HCT116 (cell line): ENCODE results near the gene ABCB8. TPM values are rescaled to one million over a fixed set of nuclear protein-coding genes. Genes with fewer than 3 reads are reported as not detected.

Experiments used
- ATAC-seq: fragments of 200-7000 bp; cut with Tn5 transposase; 2 replicates; pipeline ENCODE4 v1.9.1; 2020; ENCODE audit warnings: mild to moderate bottlenecking, moderate library complexity
- BruUV-seq: library from RNA; stranded (reverse); fragments of 400-500 nt; replicated peaks from 2 replicates; lab custom pipeline; 2021; lab: Mats Ljungman, UMichigan
- CTCF ChIA-PET: fragments of 300-600 bp; sonication (Branson Sonifier 250); formaldehyde crosslinking; loops from one replicate; lab custom pipeline; 2021; ENCODE audit warnings: antibody characterized with exemption; lab: Charles Lee
- POLR2A ChIA-PET: fragments of 300-600, 350-600 bp; sonication (Branson Sonifier 250); formaldehyde crosslinking; loops from one replicate; lab custom pipeline; 2021; ENCODE audit warnings: antibody characterized with exemption; lab: Charles Lee
- RAD21 ChIA-PET, 2 experiments: fragments of 300-600 bp; sonication (Branson Sonifier 250); formaldehyde crosslinking; loops; one replicate each; lab custom pipeline; 2023; ENCODE audit warnings: low total read pairs in 2 of 2; ENCODE audit not compliant: uncharacterized antibody in 2 of 2, unreplicated experiment in 2 of 2, low non-redundant PET in 1 of 2; lab: Charles Lee
- DNase-seq: peaks from one replicate; pipeline ENCODE4 v3.0.0-alpha.2; 2010; ENCODE audit warnings: low read depth, low spot score
- H2AFZ ChIP-seq: fragments of 200-600 bp; shearing (Covaris generic), sonication (generic); 2 replicates; pipeline ENCODE4 v1.6.1; 2017; ENCODE audit warnings: low read depth, mixed run types, mixed read lengths, antibody characterized with exemption, low read length; ENCODE audit not compliant: poor library complexity, severe bottlenecking
- H3K27ac ChIP-seq: 2 replicates; pipeline ENCODE4 v1.5.1; 2012; ENCODE audit warnings: low read depth, low read length
- H3K27me3 ChIP-seq: fragments of 200-600 bp; sonication (generic); 2 replicates; pipeline ENCODE4 v1.6.1; 2016; ENCODE audit warnings: mixed run types, low read length, mixed read lengths; ENCODE audit not compliant: insufficient read depth
- H3K36me3 ChIP-seq, 2 experiments: fragments of 200-500 bp in 1 of 2; fragments of 200-600 bp in 1 of 2; sonication (Bioruptor generic) in 1 of 2; sonication (generic) in 1 of 2; 2 replicates each; pipeline versions ENCODE4 v1.5.1 to v1.6.1; 2014 to 2016; ENCODE audit warnings: low read length in 2 of 2, inconsistent platforms in 1 of 2, mixed read lengths in 1 of 2, mixed run types in 1 of 2; ENCODE audit not compliant: insufficient read depth in 2 of 2, control insufficient read depth in 1 of 2
- H3K4me1 ChIP-seq, 2 experiments: fragments of 200-600 bp in 1 of 2; sonication (generic) in 1 of 2; 2 replicates each; pipeline versions ENCODE4 v1.5.1 to v1.6.1; 2012 to 2017; ENCODE audit warnings: low read length in 2 of 2, inconsistent platforms in 1 of 2, mild to moderate bottlenecking in 1 of 2, mixed read lengths in 1 of 2, mixed run types in 1 of 2, moderate library complexity in 1 of 2; ENCODE audit not compliant: insufficient read depth in 2 of 2, control insufficient read depth in 1 of 2
- H3K4me2 ChIP-seq: fragments of 200-600 bp; sonication (generic); 2 replicates; pipeline ENCODE4 v1.6.1; 2017; ENCODE audit warnings: mixed run types, low read length, mixed read lengths
- H3K4me3 ChIP-seq, 2 experiments: fragments of 200-600 bp in 1 of 2; sonication (generic) in 1 of 2; replicated peaks in 1 of 2; 2 replicates each; pipeline ENCODE4 v1.5.1; 2011 to 2016; ENCODE audit warnings: low read length in 2 of 2, control low read depth in 1 of 2, low read depth in 1 of 2, mild to moderate bottlenecking in 1 of 2, mixed read lengths in 1 of 2, mixed run types in 1 of 2
- H3K79me2 ChIP-seq: fragments of 200-600 bp; sonication (generic); 2 replicates; pipeline ENCODE4 v1.6.1; 2017; ENCODE audit warnings: mild to moderate bottlenecking, mixed run types, low read length, moderate library complexity, mixed read lengths; ENCODE audit not compliant: insufficient read depth
- H3K9ac ChIP-seq: fragments of 200-600 bp; sonication (generic); 2 replicates; pipeline ENCODE4 v1.6.1; 2016; ENCODE audit warnings: low read length, mixed read lengths
- H3K9me2 ChIP-seq: fragments of 200-600 bp; sonication (generic), shearing (Covaris generic); 2 replicates; pipeline ENCODE4 v1.6.1; 2017; ENCODE audit warnings: mixed run types, mild to moderate bottlenecking, moderate library complexity; ENCODE audit not compliant: insufficient read depth
- H3K9me3 ChIP-seq, 2 experiments: fragments of 200-500 bp in 1 of 2; fragments of 200-600 bp in 1 of 2; sonication (Bioruptor generic) in 1 of 2; sonication (generic) in 1 of 2; 2 replicates each; pipeline ENCODE4 v1.6.1; 2014 to 2017; ENCODE audit warnings: low read length in 2 of 2, mixed read lengths in 2 of 2, inconsistent platforms in 1 of 2, low read depth in 1 of 2, mild to moderate bottlenecking in 1 of 2, mixed run types in 1 of 2, moderate library complexity in 1 of 2; ENCODE audit not compliant: control insufficient read depth in 1 of 2, insufficient read depth in 1 of 2
- H4K20me1 ChIP-seq: fragments of 200-600 bp; sonication (generic), shearing (Covaris generic); 2 replicates; pipeline ENCODE4 v1.6.1; 2017; ENCODE audit warnings: mixed run types, mild to moderate bottlenecking, moderate library complexity; ENCODE audit not compliant: insufficient read depth
- CBX3 ChIP-seq: IDR thresholded peaks from 2 replicates; pipeline ENCODE4 v1.6.1; 2012; ENCODE audit warnings: low read depth
- CEBPB ChIP-seq: IDR thresholded peaks from 2 replicates; pipeline ENCODE4 v1.6.1; 2012; ENCODE audit warnings: low read depth
- ELF1 ChIP-seq: IDR thresholded peaks from 2 replicates; pipeline ENCODE4 v1.6.1; 2012; ENCODE audit warnings: low read depth, borderline replicate concordance
- EZH2 ChIP-seq: fragments of 200-600 bp; sonication (generic); IDR thresholded peaks from 2 replicates; pipeline ENCODE4 v1.6.1; 2017; ENCODE audit warnings: antibody characterized with exemption, mixed run types
- EZH2phosphoT487 ChIP-seq: fragments of 200-600 bp; IDR thresholded peaks from 2 replicates; pipeline ENCODE4 v1.6.1; 2018; ENCODE audit warnings: antibody characterized with exemption, borderline replicate concordance
- FOSL1 ChIP-seq: IDR thresholded peaks from 2 replicates; pipeline ENCODE4 v1.6.1; 2012; ENCODE audit warnings: low read depth
- POLR2A ChIP-seq: IDR thresholded peaks from 2 replicates; pipeline ENCODE4 v1.7.0; 2011; ENCODE audit warnings: borderline replicate concordance; ENCODE audit not compliant: insufficient read depth, insufficient read length; ENCODE audit errors: extremely low read depth
- POLR2AphosphoS5 ChIP-seq: IDR thresholded peaks from 2 replicates; pipeline ENCODE4 v1.6.1; 2011; ENCODE audit warnings: mild to moderate bottlenecking, low read depth, low read length, moderate library complexity
- SIN3A ChIP-seq: IDR thresholded peaks from 2 replicates; pipeline ENCODE4 v1.6.1; 2012; ENCODE audit warnings: low read depth
- SRF ChIP-seq: IDR thresholded peaks from 2 replicates; pipeline ENCODE4 v1.6.1; 2012; ENCODE audit warnings: low read depth
- TCF7L2 ChIP-seq: IDR thresholded peaks from 2 replicates; pipeline ENCODE4 v1.7.0; 2011; ENCODE audit warnings: borderline replicate concordance, inconsistent platforms; ENCODE audit not compliant: insufficient read depth, insufficient read length; ENCODE audit errors: extremely low read depth
- YY1 ChIP-seq: IDR thresholded peaks from 2 replicates; pipeline ENCODE4 v1.6.1; 2011; ENCODE audit warnings: low read length, low read depth, moderate library complexity, mild to moderate bottlenecking; ENCODE audit not compliant: insufficient replicate concordance; ENCODE audit errors: extremely low read depth
- ZBTB33 ChIP-seq: IDR thresholded peaks from 2 replicates; pipeline ENCODE4 v1.6.1; 2011; ENCODE audit warnings: mild to moderate bottlenecking, low read length, moderate library complexity; ENCODE audit not compliant: insufficient replicate concordance; ENCODE audit errors: extremely low read depth
- intact Hi-C: fragments of 100-400 bp; cut with micrococcal nuclease; formaldehyde crosslinking; loops from 2 replicates; pipeline ENCODE4 v1.10.0; 2022
- total RNA-seq: library from RNA; stranded (reverse); gene quantifications from one replicate; pipeline ENCODE4 v1.2.1, GENCODE V29; 2021; ENCODE audit not compliant: unreplicated experiment

The ABCB8 gene
- total RNA-seq, 1 experiment from 2014 or later = 55.2 TPM

DNA sequence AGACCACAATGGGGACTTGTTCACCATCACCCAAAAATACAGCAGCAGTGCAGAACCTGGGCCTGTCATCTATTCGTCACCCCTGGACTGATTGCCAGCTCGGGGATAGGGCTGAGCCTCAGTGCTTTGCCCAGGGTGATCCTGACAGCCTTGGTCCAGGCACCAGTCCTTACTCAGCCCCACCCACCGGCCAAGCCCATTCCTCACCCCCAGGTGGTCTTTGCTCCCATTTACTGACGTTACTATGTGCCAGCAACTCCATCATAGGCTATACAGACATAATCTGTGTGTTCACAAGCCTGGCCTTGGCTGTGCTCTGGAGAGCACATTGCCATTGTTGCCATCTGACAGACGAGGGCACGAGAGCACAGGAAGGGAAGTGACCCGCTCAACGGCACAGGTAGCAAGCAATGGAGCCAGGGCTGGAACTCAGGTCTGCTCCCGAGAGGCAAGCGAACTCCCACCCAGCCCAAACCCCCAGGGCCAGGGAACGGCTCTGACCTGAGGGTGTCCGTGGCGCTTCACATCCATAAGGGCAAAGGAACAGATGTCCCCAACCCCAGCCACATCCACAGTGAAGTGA is 10.8 kb upstream of the ABCB8 start:
- H3K27ac ChIP-seq = no peak overlapping the region
- no peaks in the 10 kb centered on the region for H4K20me1 ChIP-seq
- peaks cover 0 to 29% of the 10 kb centered on the region in 2 experiments; a peak in 2 of 4 replicates for H3K4me1 ChIP-seq
- H3K9me3 ChIP-seq = no peaks in the 10 kb centered on the region
- intact Hi-C loops = loop anchor here (5.0 to 10.0 kb wide), 2 partner anchors 120 to 243 kb away; no protein-coding TSS in a partner anchor
- no peaks in the 10 kb centered on the region for H3K36me3 ChIP-seq
- no TSS peak for BruUV-seq
- ChIA-PET CTCF (interaction anchor here (1.0 to 5.2 kb wide), 7 partner anchors 8 to 98 kb away, joined by 3 to 59 read pairs (median 4); partner anchors contain the start of gene ABCB8), POLR2A (interaction anchor here (2.0 kb wide), 1 partner anchor 43 kb away, joined by 5 read pairs; no protein-coding TSS in a partner anchor), RAD21 (interaction anchor here in 1 of 2 experiments (1.0 kb wide), 1 partner anchor 55 kb away, joined by 3 read pairs; no protein-coding TSS in a partner anchor)
- no peak overlapping the region for H3K4me3 ChIP-seq
- H2AFZ ChIP-seq = no peak overlapping the region
- no peaks in the 10 kb centered on the region for H3K9me2 ChIP-seq
- TF ChIP-seq SIN3A = no peak
- no peak for TF ChIP-seq FOSL1
- TF ChIP-seq EZH2phosphoT487 = no peak
- TF ChIP-seq ZBTB33 = no peak
- TF ChIP-seq CEBPB = no peak
- no peak for TF ChIP-seq POLR2A
- no peak for TF ChIP-seq YY1
- no peak for TF ChIP-seq TCF7L2
- no peak for TF ChIP-seq SRF
- no peak for TF ChIP-seq ELF1
- TF ChIP-seq EZH2 = no peak
- no peak for TF ChIP-seq POLR2AphosphoS5
- no peak for TF ChIP-seq CBX3
- no peak overlapping the region for H3K9ac ChIP-seq
- peak overlapping the region; percentile 60; the same call in 1 of the 2 replicates for H3K4me2 ChIP-seq
- DNase-seq (no peak), ATAC-seq (peak; percentile 2; the same call in 1 of the 2 replicates)
- no peaks in the 10 kb centered on the region for H3K79me2 ChIP-seq
- no peaks in the 10 kb centered on the region for H3K27me3 ChIP-seq
